Stimulated activated CD8-positive, alpha-beta memory T cell treated with anti-CD3 and anti-CD28 coated beads, Interleukin-7, amount 100 ng/mL, for 24 hours (primary cell): ENCODE measurements around the gene SOX6.
"Not testable (repeated sequence)": the region's sequence is repeated elsewhere in the genome, so short reads cannot be mapped to it uniquely, and the experiment has no call there.

Experiments
- DNase-seq: peaks from one replicate; pipeline ENCODE4 v3.0.0-alpha.2; 2020; ENCODE audit warnings: low read depth

SOX6 gene

DNA sequence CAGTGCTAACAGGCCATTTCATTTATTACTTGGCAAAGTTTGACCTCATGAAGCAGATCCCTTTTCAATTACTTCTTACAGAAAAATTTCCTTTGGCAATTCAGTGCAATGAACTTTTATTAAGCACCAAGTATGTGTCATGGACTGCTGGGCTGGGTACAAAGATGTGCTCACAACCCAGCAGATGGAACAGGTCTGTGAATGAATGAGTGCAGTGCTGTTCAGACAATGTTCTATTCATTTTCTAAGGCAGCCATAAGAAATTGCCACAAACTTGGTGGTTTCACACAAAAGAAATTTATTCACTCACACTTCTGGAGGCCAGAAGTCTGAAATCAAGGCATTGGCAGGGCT, 428.5 kb downstream of the SOX6 start:
- DNase-seq: no peak

DNA sequence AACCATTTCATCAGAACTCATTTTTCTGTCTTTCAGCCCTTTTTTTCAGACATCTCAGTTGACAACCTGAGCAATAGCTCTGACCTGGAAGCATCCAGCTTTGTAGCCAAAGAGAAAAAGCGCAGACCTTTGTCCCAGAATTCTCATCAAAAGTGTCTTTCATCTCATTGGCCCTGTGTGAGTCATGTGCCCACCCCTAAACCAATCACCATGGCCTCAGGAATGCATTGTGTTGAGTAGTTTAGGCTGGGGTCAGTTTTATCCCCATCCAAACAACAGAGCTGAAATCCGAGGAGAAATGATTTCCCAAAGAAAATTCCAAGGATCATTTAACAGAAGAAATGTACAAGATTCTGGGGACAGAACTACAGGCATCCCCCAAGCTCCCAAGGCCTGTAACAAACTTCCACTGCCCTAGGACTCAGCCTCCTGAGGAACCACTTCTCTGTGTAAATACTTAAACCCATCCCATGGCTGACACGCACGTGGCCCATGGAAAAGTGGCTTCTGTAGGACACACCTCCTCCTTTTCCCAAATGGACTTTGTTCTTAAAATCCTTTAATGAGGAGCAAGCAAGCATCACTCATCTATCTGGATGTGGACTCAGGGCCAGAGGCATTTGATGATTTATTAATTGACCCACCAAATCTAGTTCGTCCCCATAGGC, 429.0 kb downstream of the SOX6 start:
- DNase-seq: no peak

DNA sequence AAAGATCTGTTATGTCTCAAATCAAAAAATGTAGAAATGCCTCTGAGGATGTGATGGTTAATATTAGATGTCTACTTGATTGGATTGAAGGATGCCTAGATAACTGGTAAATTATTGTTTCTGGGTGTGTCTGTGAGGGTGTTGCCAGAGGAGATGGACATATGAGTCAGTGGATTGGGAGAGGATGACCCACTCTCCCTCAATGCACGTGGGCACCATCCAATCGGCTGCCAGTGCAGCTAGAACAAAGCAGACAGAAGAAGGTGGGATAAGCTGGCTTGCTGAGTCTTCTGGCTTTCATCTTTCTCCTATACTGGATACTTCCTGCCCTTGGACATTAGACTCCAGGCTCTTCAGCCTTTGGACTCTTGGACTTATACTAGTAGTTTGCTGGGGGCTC, 430.3 kb downstream of the SOX6 start:
- no peak for DNase-seq

DNA sequence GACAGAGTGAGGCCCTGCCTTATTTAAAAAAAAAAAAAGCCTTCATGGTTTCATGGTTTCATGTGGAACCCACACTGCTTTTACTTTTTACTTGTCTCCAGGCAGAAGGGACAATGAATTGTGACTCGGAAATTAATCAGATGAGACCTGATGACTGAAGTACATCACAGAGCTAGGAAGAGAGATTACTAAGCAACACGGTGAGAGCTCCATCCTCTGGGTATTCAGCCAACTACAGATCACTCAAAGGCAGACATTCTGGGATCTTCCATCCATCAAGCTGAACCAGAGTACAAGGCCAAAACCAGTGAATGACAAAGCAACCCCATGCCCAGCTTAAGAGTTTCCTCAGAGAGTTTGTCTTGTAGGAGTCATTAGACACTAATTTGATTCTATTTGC, 433.2 kb downstream of the SOX6 start:
- DNase-seq: no peak

DNA sequence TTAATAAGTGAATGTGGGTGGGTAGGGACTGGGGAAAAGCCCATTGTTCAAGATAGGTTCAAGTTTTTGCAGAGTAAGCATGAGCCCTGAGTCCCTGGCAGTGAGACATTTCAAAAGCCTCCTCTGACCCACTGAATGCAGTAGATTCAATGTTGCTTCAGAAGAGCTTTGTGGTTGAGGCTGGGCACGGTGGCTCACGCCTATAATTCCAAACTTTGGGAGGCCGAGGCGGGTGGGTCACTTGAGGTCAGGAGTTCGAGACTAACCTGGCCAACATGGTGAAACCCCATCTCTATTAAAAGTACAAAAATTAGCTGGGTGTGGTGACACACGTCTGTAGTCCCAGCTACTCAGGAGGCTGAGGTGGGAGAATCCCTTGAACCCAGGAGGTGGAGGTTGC, 433.6 kb downstream of the SOX6 start:
- not testable (repeated sequence) for DNase-seq

DNA sequence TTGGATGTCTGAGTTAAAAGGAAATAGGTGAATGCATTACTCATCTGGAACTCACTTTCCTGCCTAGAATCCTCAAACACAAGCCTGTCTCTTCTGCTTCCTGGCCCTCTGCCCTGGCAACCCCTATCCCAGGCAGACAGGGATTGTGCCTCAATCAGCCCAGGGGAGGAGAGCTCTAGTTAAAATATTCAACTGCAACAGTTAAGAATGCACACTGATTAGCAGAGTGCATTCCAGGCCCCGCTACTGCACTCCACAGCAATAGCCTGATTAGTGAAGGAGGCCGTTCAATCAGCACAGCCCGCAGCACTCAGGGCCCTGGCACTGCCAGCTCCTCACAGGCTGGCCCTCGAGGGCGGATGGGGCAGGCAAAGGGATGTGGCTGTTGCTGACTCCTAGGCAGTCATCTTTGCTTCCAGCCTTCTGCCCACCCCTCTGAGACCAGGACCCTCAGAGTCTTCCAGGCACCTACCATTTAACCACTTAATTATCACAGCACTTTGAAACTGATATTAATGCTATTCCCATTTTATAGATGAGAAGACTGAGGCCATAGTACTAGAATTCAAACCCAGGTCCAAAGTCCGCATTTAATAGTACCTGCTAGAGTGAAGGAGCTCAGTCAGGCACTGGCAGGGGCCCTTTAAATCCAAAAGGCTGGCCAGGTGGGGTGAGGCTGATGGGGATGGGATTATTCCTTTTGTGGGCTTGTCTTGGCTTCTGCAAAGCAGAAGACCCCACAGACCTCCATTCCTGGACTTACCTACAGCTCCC, 435.3 kb downstream of the SOX6 start:
- DNase-seq: no peak

DNA sequence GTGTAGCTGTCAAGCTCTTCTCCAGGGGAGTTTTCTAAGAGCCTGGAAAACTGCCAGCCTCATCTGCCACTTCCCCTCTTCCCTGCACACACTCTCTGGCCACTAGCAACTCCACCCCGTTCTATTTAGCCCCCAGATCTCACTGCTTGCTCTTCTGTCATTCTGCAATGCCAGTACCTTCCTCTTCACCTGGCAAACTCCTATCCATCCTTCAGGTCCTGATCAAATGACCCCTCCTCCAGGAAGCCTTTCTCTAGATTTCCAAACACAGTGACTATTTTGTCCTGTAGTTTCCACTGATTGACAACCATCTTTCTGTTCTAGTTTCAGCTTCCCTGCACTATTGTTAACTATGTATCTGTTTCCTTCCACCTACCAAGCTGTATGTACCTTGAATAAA, 437.7 kb downstream of the SOX6 start:
- no peak for DNase-seq

DNA sequence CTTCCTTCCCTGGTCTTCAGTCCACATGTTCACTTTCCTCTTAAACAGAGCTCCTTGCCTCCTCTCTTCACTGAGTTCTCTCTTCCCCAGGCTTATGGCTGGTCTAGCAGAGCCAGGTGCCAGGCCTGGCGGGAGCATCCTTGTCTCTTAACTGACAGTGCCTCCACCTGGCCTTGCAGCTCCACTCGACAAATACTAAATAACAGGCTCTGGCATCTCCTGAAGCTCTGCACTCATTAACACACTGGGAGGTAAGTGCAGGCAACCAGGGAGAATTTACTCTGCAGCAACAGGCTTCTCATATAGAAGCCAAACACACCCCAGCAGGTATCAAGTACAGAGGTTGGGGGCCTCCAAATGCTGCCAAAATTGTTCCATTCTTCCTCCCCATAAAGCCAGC, 438.1 kb downstream of the SOX6 start:
- no peak for DNase-seq
